Naive thymus-derived CD4-positive, alpha-beta T cell (primary cell): ENCODE measurements around the gene MICAL2. TPM values are rescaled to one million over a fixed set of nuclear protein-coding genes. Genes with fewer than 3 reads are reported as not detected.

Experiments
- ATAC-seq: fragments of 150-1000 bp; cut with Tn5 transposase; 2 replicates; pipeline ENCODE4 v1.10.0; 2021; ENCODE audit warnings: mild to moderate bottlenecking, moderate library complexity
- CTCF ChIA-PET: fragments of 350-600 bp; sonication (Branson Sonifier 250); formaldehyde crosslinking; loops from one replicate; lab custom pipeline; 2021; ENCODE audit warnings: antibody characterized with exemption; lab: Charles Lee
- POLR2A ChIA-PET: fragments of 350-600 bp; sonication (Branson Sonifier 250); formaldehyde crosslinking; loops from one replicate; lab custom pipeline; 2021; ENCODE audit warnings: antibody characterized with exemption, inconsistent platforms; lab: Charles Lee
- DNase-seq, 9 donors: peaks; one replicate each; pipeline versions ENCODE4 v3.0.0 to v3.0.0-alpha.2; 2020 to 2022; ENCODE audit warnings: mixed read lengths in 1 of 9
- H3K27ac ChIP-seq: one replicate; pipeline ENCODE4 v1.7.0; 2013; ENCODE audit warnings: mild to moderate bottlenecking, low read depth, low read length, moderate library complexity
- H3K27me3 ChIP-seq, 2 donors: one replicate each; pipeline ENCODE4 v1.7.0; 2013; ENCODE audit warnings: low read length in 2 of 2, mild to moderate bottlenecking in 2 of 2, moderate library complexity in 2 of 2; ENCODE audit not compliant: control insufficient read depth in 2 of 2, insufficient read depth in 2 of 2
- H3K36me3 ChIP-seq, 3 experiments: 1 replicate in 2 of 3; 2 replicates in 1 of 3; pipeline ENCODE4 v1.7.0; 2013; ENCODE audit warnings: low read length in 3 of 3, mild to moderate bottlenecking in 3 of 3, moderate library complexity in 1 of 3; ENCODE audit not compliant: insufficient read depth in 3 of 3, control insufficient read depth in 2 of 3
- H3K4me1 ChIP-seq, 2 donors: one replicate each; pipeline ENCODE4 v1.7.0; 2013; ENCODE audit warnings: low read length in 2 of 2, mild to moderate bottlenecking in 2 of 2, moderate library complexity in 1 of 2; ENCODE audit not compliant: control insufficient read depth in 2 of 2, insufficient read depth in 2 of 2
- H3K4me3 ChIP-seq: 2 replicates; pipeline ENCODE4 v1.7.0; 2013; ENCODE audit warnings: mild to moderate bottlenecking, low read length
- H3K9me3 ChIP-seq, 3 experiments: 1 replicate in 2 of 3; 2 replicates in 1 of 3; pipeline ENCODE4 v1.7.0; 2013; ENCODE audit warnings: low read length in 3 of 3; ENCODE audit not compliant: control insufficient read depth in 2 of 3
- H3K27ac Mint-ChIP-seq, 9 donors: one replicate each; pipeline ENCODE4 v1.8.0; 2020 to 2022; ENCODE audit warnings: mixed read lengths in 9 of 9, mild to moderate bottlenecking in 8 of 9, moderate library complexity in 5 of 9, inconsistent platforms in 2 of 9
- H3K27me3 Mint-ChIP-seq, 5 donors: one replicate each; pipeline ENCODE4 v1.8.0; 2021 to 2022; ENCODE audit warnings: mixed read lengths in 5 of 5, mild to moderate bottlenecking in 1 of 5
- H3K36me3 Mint-ChIP-seq, 5 donors: one replicate each; pipeline ENCODE4 v1.8.0; 2020 to 2022; ENCODE audit warnings: mixed read lengths in 5 of 5, mild to moderate bottlenecking in 3 of 5, inconsistent platforms in 1 of 5
- H3K4me1 Mint-ChIP-seq, 7 donors: one replicate each; pipeline ENCODE4 v1.8.0; 2020 to 2022; ENCODE audit warnings: mixed read lengths in 7 of 7, mild to moderate bottlenecking in 3 of 7, inconsistent platforms in 1 of 7
- H3K4me3 Mint-ChIP-seq, 10 donors: one replicate each; pipeline ENCODE4 v1.8.0; 2020 to 2022; ENCODE audit warnings: mild to moderate bottlenecking in 10 of 10, mixed read lengths in 10 of 10, moderate library complexity in 6 of 10, inconsistent platforms in 2 of 10
- H3K9me3 Mint-ChIP-seq, 11 donors: one replicate each; pipeline ENCODE4 v1.8.0; 2020 to 2022; ENCODE audit warnings: mixed read lengths in 11 of 11, mild to moderate bottlenecking in 4 of 11, inconsistent platforms in 1 of 11, moderate library complexity in 1 of 11
- intact Hi-C, 2 donors: fragments of 100-400 bp; cut with micrococcal nuclease; formaldehyde crosslinking; loops; one replicate each; pipeline ENCODE4 v1.15.1; 2023
- polyA plus RNA-seq, 2 donors: library from polyadenylated mRNA; unstranded; fragments of 300-500 nt; fragmentation: Illumina TruSeq; gene quantifications; one replicate each; pipeline ENCODE4 v1.2.3, GENCODE V29; 2021
- total RNA-seq, 6 experiments: library from RNA in 5 of 6; stranded (reverse) in 5 of 6; gene quantifications; 1 replicate in 5 of 6; 2 replicates in 1 of 6; pipeline ENCODE4 v1.2.3 and lab custom pipeline; 2021 to 2026

The MICAL2 gene
- total and polyA plus RNA-seq, 7 experiments from 2014 or later = 1.1 to 112 (median 7.6) TPM

DNA sequence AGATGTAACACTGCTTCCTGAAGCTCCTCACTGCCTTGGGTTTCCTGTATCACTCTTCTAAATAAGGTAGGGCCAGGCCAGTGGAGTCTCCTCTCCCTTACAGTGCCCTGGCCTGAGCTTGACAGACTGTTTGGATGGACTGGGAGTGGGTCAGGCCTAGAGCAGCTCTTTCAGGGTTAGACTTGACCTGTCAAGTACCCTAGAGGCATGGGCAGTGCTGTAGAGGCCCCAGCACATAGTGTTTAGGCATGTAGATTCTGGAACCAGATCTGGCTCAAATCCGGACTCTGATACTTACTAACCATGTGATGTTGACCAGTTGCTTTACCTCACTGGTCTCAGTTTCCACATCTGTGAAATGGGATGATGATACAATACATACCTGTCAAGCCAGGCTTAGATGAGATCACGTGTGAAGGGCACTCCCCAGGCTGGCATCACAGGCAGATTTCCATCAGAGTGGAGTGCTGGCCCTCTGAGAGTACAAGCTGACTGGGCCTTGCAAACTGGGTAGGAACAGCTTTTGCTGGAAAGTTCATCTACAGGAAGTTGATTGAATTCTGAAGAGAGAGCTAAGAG, 1.4 kb upstream of the MICAL2 start:
- Mint-ChIP-seq H3K4me3 (peak overlapping the region; percentile 21 to 85 (median 74)), H3K9me3 (no peaks in the 10 kb centered on the region), H3K27ac (peak overlapping the region in 4 of 9 donors; percentile 38 to 96 (median 45)), H3K27me3 (no peaks in the 10 kb centered on the region), H3K4me1 (peaks cover 5 to 75% (median 12%) of the 10 kb centered on the region in 7 donors), H3K36me3 (no peaks in the 10 kb centered on the region)
- Histone ChIP-seq H3K27me3 (no peaks in the 10 kb centered on the region), H3K36me3 (no peaks in the 10 kb centered on the region), H3K27ac (no peak overlapping the region), H3K4me3 (no peak overlapping the region), H3K4me1 (peaks cover 0 to 21% of the 10 kb centered on the region in 2 donors), H3K9me3 (no peaks in the 10 kb centered on the region)
- POLR2A ChIA-PET = no interaction called here
- no peak for ATAC-seq
- DNase-seq = no peak
- CTCF ChIA-PET = interaction anchor here (0.9 to 1.4 kb wide), 2 partner anchors 127 to 172 kb away, joined by 3 to 6 read pairs; no protein-coding TSS in a partner anchor
- intact Hi-C loops = loop anchor here in 1 of 2 donors (5.0 kb wide), 1 partner anchor 1357 kb away; the partner anchor contains the start of gene CTR9

DNA sequence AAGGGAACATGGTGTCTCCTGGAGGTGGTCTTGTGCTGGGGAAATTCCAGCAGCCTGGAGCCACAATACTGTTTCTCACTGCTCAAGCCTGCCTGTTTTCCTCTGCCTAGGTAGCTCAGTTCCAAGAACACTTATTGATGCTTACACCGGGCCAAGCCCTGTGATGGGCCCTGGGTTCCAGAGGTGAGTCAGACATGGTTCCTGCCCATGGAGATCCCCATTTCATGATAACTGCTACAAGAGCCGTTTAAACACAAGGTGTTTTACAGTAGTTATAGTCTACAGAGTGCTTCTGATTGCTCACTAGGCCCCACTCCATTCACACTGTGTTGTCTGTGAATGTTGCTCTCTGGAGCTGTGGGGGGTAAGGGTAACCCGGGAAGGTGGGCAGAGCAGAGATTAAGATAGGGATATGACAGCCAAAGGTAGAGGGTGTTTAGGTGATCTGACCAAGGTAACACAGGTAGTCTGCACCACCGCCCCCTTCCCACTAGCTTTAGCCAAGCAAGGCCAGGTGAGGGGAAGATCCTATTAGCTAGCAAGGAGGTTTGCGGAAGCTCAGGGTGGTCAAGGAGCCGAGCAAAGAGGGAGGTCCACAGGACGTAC, 696 bp upstream of the MICAL2 start:
- ChIA-PET POLR2A (interaction anchor here (0.5 kb wide), 1 partner anchor 302 kb away, joined by 6 read pairs; no protein-coding TSS in a partner anchor), CTCF (interaction anchor here (0.5 to 1.4 kb wide), 3 partner anchors 59 to 171 kb away, joined by 3 to 6 read pairs (median 3); no protein-coding TSS in a partner anchor)
- peak overlapping the region; percentile 72 to 88 (median 80) for H3K4me3 Mint-ChIP-seq
- peak overlapping the region; percentile 58 for H3K4me3 ChIP-seq
- H3K36me3 Mint-ChIP-seq = no peaks in the 10 kb centered on the region
- H3K27ac Mint-ChIP-seq = peak overlapping the region in 8 of 9 donors; percentile 15 to 96 (median 46)
- H3K9me3 Mint-ChIP-seq = no peaks in the 10 kb centered on the region
- peaks cover 5 to 73% (median 12%) of the 10 kb centered on the region in 7 donors for H3K4me1 Mint-ChIP-seq
- intact Hi-C loops = loop anchor here (1.0 to 5.0 kb wide), 15 partner anchors 22 to 1357 kb away; partner anchors contain the start of genes BMAL1 (in 1 of the 2), CTR9 (in 1 of the 2), TEAD1 (in 1 of the 2) and USP47 (in 1 of the 2)
- H3K27ac ChIP-seq = peak overlapping the region; percentile 6
- no peaks in the 10 kb centered on the region for H3K9me3 ChIP-seq
- DNase-seq = peak in 1 of 9 donors; percentile 43
- H3K4me1 ChIP-seq = peaks cover 0 to 21% of the 10 kb centered on the region in 2 donors
- no peak for ATAC-seq
- H3K36me3 ChIP-seq = no peaks in the 10 kb centered on the region
- no peaks in the 10 kb centered on the region for H3K27me3 Mint-ChIP-seq
- no peaks in the 10 kb centered on the region for H3K27me3 ChIP-seq

- Mint-ChIP-seq H3K36me3 (peaks cover 0 to 3% (median 0%) of the 10 kb centered on the region in 5 donors), H3K27me3 (no peaks in the 10 kb centered on the region), H3K27ac (peak overlapping the region in 3 of 9 donors; percentile 8 to 80 (median 25)), H3K4me3 (peak overlapping the region; percentile 70 to 92 (median 76)), H3K4me1 (peaks cover 5 to 66% (median 12%) of the 10 kb centered on the region in 7 donors), H3K9me3 (no peaks in the 10 kb centered on the region)
- intact Hi-C loops = loop anchor here (1.0 to 5.0 kb wide), 14 partner anchors 22 to 1254 kb away; partner anchors contain the start of genes BMAL1 (in 1 of the 2), TEAD1 (in 1 of the 2), USP47 (in 1 of the 2) and ZBED5 (in 1 of the 2)
- H3K36me3 ChIP-seq = no peaks in the 10 kb centered on the region
- no peaks in the 10 kb centered on the region for H3K9me3 ChIP-seq
- DNase-seq (peak in 7 of 9 donors; percentile 15 to 54 (median 25)), ATAC-seq (peak; percentile 51)
- H3K27me3 ChIP-seq = no peaks in the 10 kb centered on the region
- ChIA-PET CTCF (no interaction called here), POLR2A (interaction anchor here (0.6 kb wide), 1 partner anchor 34 kb away, joined by 3 read pairs; no protein-coding TSS in a partner anchor)
- H3K4me1 ChIP-seq = peaks cover 0 to 21% of the 10 kb centered on the region in 2 donors
- H3K4me3 ChIP-seq = peak overlapping the region; percentile 58
- peak overlapping the region; percentile 46 for H3K27ac ChIP-seq
Measured at GRCh38 chr11:12110714-12111548, 541 bp downstream of the MICAL2 start.

GRCh38 chr11:12111549-12112520, 1.4 kb downstream of the MICAL2 start:
- no peaks in the 10 kb centered on the region for H3K27me3 ChIP-seq
- H3K36me3 ChIP-seq = no peaks in the 10 kb centered on the region
- intact Hi-C loops = loop anchor here (2.0 to 5.0 kb wide), 11 partner anchors 21 to 1255 kb away; partner anchors contain the start of genes BMAL1 (in 1 of the 2), TEAD1 (in 1 of the 2), USP47 (in 1 of the 2) and ZBED5 (in 1 of the 2)
- H3K36me3 Mint-ChIP-seq = peaks cover 0 to 7% (median 0%) of the 10 kb centered on the region in 5 donors
- ATAC-seq = no peak
- POLR2A ChIA-PET = no interaction called here
- CTCF ChIA-PET = no interaction called here
- H3K27me3 Mint-ChIP-seq = no peaks in the 10 kb centered on the region
- peaks cover 5 to 64% (median 12%) of the 10 kb centered on the region in 7 donors for H3K4me1 Mint-ChIP-seq
- H3K4me1 ChIP-seq = peaks cover 0 to 21% of the 10 kb centered on the region in 2 donors
- H3K4me3 ChIP-seq = no peak overlapping the region
- no peak for DNase-seq
- H3K4me3 Mint-ChIP-seq = peak overlapping the region; percentile 36 to 92 (median 62)
- H3K9me3 ChIP-seq = no peaks in the 10 kb centered on the region
- peak overlapping the region in 3 of 9 donors; percentile 25 to 67 (median 38) for H3K27ac Mint-ChIP-seq
- H3K9me3 Mint-ChIP-seq = no peaks in the 10 kb centered on the region
- no peak overlapping the region for H3K27ac ChIP-seq

DNA sequence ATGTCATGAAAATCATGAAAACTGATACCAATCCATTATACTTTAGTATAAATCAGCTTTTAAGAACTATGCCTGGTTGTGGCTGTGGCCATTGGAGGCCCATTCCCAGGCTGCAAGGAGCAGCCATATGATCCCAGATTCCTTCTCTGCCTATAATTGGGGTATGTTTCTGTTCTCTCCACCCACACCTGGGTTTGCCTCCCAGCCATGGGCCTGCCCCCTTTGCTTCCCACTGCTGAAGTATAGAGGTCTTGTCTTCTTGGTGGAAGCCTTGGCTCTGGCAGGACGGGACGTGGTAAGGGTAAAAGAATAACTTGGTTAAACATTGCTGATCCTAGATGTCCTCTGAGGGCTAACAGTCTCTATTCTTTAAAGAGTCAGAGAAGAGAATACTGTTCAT, 2.4 kb downstream of the MICAL2 start:
- Histone ChIP-seq H3K27me3 (no peaks in the 10 kb centered on the region), H3K4me3 (no peak overlapping the region), H3K9me3 (no peaks in the 10 kb centered on the region), H3K36me3 (no peaks in the 10 kb centered on the region), H3K4me1 (peaks cover 0 to 21% of the 10 kb centered on the region in 2 donors), H3K27ac (no peak overlapping the region)
- Mint-ChIP-seq H3K4me3 (peak overlapping the region in 3 of 10 donors; percentile 39 to 61 (median 39)), H3K9me3 (no peaks in the 10 kb centered on the region), H3K27me3 (no peaks in the 10 kb centered on the region), H3K27ac (peak overlapping the region in 1 of 9 donors; percentile 58), H3K4me1 (peaks cover 5 to 72% (median 12%) of the 10 kb centered on the region in 7 donors), H3K36me3 (peaks cover 0 to 7% (median 0%) of the 10 kb centered on the region in 5 donors)
- DNase-seq (no peak), ATAC-seq (no peak)
- POLR2A ChIA-PET = no interaction called here
- CTCF ChIA-PET = no interaction called here
- intact Hi-C loops = loop anchor here (5.0 kb wide), 4 partner anchors 55 to 1255 kb away; partner anchors contain the start of genes TEAD1 (in 1 of the 2), USP47 (in 1 of the 2) and ZBED5 (in 1 of the 2)
